ENCODE results near the gene RXRA. TPM values are rescaled to one million over a fixed set of nuclear protein-coding genes. Genes with fewer than 3 reads are reported as not detected.

Gene RXRA
- total and polyA plus RNA-seq, 2 of the 13 experiments (the other 11 are each of a cell fraction or from before 2014, with no cell fraction given) = 18.9 to 29.2 TPM

DNA sequence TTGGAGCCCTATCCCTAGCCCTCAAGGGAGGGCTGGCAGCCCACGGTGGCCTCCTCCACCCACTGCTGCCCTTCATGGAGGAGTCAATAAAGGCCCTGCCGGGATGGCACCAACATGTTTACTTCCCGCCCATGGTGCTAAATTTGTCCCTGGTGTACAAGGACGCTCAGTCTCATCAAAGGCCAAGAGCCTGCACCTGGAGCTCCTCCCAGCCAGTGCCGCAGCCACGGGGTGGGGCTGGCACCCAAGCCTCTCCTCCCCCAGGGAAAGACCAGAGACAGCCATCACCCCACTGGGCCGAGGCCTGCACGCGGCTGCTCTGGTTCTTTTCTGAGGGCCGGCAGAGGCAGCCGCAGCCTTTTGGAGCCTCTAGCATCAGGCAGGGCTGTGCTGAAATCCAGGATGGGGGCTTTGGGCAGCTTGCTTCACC is 34.8 kb upstream of the RXRA start (continued):
- TF ChIP-seq ZSCAN25 (CRISPR knock-in tag; IDR thresholded peaks at IDR 0.05) (peak; percentile 62; the same call in 1 of the 2 replicates), HOXA3 (CRISPR knock-in tag; IDR thresholded peaks at IDR 0.05) (no peak), NCOA2 (CRISPR knock-in tag; IDR thresholded peaks at IDR 0.05) (0 out of 2 replicates have a peak, but pooled peaks have one; percentile 33), ZNF781 (CRISPR knock-in tag; IDR thresholded peaks at IDR 0.05; ENCODE audit: borderline replicate concordance, not compliant biosample characterization) (no peak), ZFX (CRISPR knock-in tag; IDR thresholded peaks at IDR 0.05; ENCODE audit: low read depth) (0 out of 2 replicates have a peak, but pooled peaks have one; percentile 19), TBX2 (CRISPR knock-in tag; IDR thresholded peaks at IDR 0.05; ENCODE audit: borderline replicate concordance) (peak; percentile 45; the same call in 1 of the 2 replicates), ZFY (CRISPR knock-in tag; IDR thresholded peaks at IDR 0.05) (0 out of 2 replicates have a peak, but pooled peaks have one; percentile 22), FOXA1 (IDR thresholded peaks at IDR 0.05) (no peak), FOXA1 (CRISPR knock-in tag; IDR thresholded peaks at IDR 0.05) (no peak; the same call in 1 of the 2 replicates), KAT2B (IDR thresholded peaks at IDR 0.05; ENCODE audit: borderline replicate concordance, low read depth, low read length) (no peak), JUN (CRISPR knock-in tag; IDR thresholded peaks at IDR 0.05) (no peak), TRIM24 (CRISPR knock-in tag; IDR thresholded peaks at IDR 0.05) (no peak), PCBP1 (IDR thresholded peaks at IDR 0.05; ENCODE audit: borderline replicate concordance, low read depth, low read length) (no peak)
- TF ChIP-seq, protein P1, sequence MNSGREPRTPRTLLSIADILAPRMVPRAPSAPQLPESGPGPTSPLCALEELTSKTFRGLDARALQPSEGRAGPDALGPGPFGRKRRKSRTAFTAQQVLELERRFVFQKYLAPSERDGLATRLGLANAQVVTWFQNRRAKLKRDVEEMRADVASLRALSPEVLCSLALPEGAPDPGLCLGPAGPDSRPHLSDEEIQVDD (CRISPR knock-in tag; IDR thresholded peaks at IDR 0.05; ENCODE audit: borderline replicate concordance) = no peak
- TF ChIP-seq, protein P2, sequence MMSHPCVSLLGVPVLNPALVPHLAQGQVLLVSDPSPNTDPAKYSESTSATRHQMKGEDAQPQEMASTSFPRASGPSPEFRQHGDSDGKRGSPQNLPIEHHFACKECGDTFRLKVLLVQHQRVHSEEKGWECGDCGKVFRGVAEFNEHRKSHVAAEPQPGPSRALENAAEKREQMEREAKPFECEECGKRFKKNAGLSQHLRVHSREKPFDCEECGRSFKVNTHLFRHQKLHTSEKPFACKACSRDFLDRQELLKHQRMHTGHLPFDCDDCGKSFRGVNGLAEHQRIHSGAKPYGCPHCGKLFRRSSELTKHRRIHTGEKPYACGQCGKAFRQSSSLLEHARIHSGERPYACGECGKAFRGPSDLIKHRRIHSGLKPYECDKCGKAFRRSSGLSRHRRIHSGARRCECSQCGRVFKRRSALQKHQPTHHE (CRISPR knock-in tag; IDR thresholded peaks at IDR 0.05; ENCODE audit: borderline replicate concordance) = no peak
- TF ChIP-seq, protein P3, sequence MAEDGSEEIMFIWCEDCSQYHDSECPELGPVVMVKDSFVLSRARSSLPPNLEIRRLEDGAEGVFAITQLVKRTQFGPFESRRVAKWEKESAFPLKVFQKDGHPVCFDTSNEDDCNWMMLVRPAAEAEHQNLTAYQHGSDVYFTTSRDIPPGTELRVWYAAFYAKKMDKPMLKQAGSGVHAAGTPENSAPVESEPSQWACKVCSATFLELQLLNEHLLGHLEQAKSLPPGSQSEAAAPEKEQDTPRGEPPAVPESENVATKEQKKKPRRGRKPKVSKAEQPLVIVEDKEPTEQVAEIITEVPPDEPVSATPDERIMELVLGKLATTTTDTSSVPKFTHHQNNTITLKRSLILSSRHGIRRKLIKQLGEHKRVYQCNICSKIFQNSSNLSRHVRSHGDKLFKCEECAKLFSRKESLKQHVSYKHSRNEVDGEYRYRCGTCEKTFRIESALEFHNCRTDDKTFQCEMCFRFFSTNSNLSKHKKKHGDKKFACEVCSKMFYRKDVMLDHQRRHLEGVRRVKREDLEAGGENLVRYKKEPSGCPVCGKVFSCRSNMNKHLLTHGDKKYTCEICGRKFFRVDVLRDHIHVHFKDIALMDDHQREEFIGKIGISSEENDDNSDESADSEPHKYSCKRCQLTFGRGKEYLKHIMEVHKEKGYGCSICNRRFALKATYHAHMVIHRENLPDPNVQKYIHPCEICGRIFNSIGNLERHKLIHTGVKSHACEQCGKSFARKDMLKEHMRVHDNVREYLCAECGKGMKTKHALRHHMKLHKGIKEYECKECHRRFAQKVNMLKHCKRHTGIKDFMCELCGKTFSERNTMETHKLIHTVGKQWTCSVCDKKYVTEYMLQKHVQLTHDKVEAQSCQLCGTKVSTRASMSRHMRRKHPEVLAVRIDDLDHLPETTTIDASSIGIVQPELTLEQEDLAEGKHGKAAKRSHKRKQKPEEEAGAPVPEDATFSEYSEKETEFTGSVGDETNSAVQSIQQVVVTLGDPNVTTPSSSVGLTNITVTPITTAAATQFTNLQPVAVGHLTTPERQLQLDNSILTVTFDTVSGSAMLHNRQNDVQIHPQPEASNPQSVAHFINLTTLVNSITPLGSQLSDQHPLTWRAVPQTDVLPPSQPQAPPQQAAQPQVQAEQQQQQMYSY (CRISPR knock-in tag; IDR thresholded peaks at IDR 0.05) = no peak
- TF ChIP-seq, protein P4, sequence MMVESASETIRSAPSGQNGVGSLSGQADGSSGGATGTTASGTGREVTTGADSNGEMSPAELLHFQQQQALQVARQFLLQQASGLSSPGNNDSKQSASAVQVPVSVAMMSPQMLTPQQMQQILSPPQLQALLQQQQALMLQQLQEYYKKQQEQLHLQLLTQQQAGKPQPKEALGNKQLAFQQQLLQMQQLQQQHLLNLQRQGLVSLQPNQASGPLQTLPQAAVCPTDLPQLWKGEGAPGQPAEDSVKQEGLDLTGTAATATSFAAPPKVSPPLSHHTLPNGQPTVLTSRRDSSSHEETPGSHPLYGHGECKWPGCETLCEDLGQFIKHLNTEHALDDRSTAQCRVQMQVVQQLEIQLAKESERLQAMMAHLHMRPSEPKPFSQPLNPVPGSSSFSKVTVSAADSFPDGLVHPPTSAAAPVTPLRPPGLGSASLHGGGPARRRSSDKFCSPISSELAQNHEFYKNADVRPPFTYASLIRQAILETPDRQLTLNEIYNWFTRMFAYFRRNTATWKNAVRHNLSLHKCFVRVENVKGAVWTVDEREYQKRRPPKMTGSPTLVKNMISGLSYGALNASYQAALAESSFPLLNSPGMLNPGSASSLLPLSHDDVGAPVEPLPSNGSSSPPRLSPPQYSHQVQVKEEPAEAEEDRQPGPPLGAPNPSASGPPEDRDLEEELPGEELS (CRISPR knock-in tag; IDR thresholded peaks at IDR 0.05) = peak; percentile 63
- TF ChIP-seq, protein P5, sequence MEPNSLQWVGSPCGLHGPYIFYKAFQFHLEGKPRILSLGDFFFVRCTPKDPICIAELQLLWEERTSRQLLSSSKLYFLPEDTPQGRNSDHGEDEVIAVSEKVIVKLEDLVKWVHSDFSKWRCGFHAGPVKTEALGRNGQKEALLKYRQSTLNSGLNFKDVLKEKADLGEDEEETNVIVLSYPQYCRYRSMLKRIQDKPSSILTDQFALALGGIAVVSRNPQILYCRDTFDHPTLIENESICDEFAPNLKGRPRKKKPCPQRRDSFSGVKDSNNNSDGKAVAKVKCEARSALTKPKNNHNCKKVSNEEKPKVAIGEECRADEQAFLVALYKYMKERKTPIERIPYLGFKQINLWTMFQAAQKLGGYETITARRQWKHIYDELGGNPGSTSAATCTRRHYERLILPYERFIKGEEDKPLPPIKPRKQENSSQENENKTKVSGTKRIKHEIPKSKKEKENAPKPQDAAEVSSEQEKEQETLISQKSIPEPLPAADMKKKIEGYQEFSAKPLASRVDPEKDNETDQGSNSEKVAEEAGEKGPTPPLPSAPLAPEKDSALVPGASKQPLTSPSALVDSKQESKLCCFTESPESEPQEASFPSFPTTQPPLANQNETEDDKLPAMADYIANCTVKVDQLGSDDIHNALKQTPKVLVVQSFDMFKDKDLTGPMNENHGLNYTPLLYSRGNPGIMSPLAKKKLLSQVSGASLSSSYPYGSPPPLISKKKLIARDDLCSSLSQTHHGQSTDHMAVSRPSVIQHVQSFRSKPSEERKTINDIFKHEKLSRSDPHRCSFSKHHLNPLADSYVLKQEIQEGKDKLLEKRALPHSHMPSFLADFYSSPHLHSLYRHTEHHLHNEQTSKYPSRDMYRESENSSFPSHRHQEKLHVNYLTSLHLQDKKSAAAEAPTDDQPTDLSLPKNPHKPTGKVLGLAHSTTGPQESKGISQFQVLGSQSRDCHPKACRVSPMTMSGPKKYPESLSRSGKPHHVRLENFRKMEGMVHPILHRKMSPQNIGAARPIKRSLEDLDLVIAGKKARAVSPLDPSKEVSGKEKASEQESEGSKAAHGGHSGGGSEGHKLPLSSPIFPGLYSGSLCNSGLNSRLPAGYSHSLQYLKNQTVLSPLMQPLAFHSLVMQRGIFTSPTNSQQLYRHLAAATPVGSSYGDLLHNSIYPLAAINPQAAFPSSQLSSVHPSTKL (CRISPR knock-in tag; IDR thresholded peaks at IDR 0.05) = 0 out of 2 replicates have a peak, but pooled peaks have one; percentile 9
